Measurements from ENCODE around the gene GFER. TPM values are rescaled to one million over a fixed set of nuclear protein-coding genes. Genes with fewer than 3 reads are reported as not detected.
A peak's percentile ranks its signal among the peaks of the same experiment; 100 is the strongest.

GFER gene
- total and polyA plus RNA-seq, 10 of the 15 experiments (the other 5 are each of a cell fraction or from before 2014, with no cell fraction given) = 2.4 to 57.7 (median 31.3) TPM

DNA sequence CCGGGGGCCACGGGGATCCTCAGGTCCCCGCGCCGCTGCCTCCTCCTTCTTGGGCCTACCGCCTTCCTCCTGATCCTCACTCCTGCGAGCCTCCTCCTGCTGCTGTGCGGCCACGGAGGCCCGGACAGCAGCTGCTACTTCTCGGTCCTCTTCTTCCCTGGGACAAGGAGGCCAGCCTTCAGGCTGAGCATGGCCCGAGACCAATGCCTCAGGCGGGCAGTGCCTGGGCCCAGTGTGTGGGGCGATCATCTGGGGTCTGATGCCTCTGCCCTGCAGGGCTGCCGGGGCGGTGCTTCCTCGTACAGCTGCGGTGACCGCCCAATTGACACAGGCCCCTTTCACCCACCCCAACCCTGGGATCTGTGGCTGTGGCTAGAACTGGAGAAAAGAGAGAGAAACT, 17.0 kb downstream of the GFER start (continued):
- TF ChIP-seq, protein P1, sequence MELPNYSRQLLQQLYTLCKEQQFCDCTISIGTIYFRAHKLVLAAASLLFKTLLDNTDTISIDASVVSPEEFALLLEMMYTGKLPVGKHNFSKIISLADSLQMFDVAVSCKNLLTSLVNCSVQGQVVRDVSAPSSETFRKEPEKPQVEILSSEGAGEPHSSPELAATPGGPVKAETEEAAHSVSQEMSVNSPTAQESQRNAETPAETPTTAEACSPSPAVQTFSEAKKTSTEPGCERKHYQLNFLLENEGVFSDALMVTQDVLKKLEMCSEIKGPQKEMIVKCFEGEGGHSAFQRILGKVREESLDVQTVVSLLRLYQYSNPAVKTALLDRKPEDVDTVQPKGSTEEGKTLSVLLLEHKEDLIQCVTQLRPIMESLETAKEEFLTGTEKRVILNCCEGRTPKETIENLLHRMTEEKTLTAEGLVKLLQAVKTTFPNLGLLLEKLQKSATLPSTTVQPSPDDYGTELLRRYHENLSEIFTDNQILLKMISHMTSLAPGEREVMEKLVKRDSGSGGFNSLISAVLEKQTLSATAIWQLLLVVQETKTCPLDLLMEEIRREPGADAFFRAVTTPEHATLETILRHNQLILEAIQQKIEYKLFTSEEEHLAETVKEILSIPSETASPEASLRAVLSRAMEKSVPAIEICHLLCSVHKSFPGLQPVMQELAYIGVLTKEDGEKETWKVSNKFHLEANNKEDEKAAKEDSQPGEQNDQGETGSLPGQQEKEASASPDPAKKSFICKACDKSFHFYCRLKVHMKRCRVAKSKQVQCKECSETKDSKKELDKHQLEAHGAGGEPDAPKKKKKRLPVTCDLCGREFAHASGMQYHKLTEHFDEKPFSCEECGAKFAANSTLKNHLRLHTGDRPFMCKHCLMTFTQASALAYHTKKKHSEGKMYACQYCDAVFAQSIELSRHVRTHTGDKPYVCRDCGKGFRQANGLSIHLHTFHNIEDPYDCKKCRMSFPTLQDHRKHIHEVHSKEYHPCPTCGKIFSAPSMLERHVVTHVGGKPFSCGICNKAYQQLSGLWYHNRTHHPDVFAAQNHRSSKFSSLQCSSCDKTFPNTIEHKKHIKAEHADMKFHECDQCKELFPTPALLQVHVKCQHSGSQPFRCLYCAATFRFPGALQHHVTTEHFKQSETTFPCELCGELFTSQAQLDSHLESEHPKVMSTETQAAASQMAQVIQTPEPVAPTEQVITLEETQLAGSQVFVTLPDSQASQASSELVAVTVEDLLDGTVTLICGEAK (IDR thresholded peaks at IDR 0.05; ENCODE audit: borderline replicate concordance) = no peak

GRCh38 chr16:2001456-2002355, 17.7 kb downstream of the GFER start:
- Histone ChIP-seq H3K27ac (ENCODE audit: control insufficient read depth, insufficient read depth) (no peak overlapping the region), H3K4me3 (no peak overlapping the region), H3K4me1 (ENCODE audit: control insufficient read depth, insufficient read depth, low read length) (peaks cover 8% of the 10 kb centered on the region), H3K79me2 (ENCODE audit: control insufficient read depth, insufficient read depth, low read length) (peaks cover 28% of the 10 kb centered on the region), H3K27me3 (replicated peaks in 1 of 2; ENCODE audit: control insufficient read depth in 2 of 2, insufficient read depth in 2 of 2, low read length in 1 of 2) (no peaks in the 10 kb centered on the region), H3K9ac (ENCODE audit: control insufficient read depth, insufficient read depth, low read length) (no peak overlapping the region), H2AFZ (ENCODE audit: control insufficient read depth, low read depth, low read length) (no peak overlapping the region), H3K4me2 (ENCODE audit: control insufficient read depth, insufficient read depth) (no peak overlapping the region), H4K20me1 (ENCODE audit: control insufficient read depth, insufficient read depth) (peaks cover 6% of the 10 kb centered on the region), H3K36me3 (ENCODE audit: control insufficient read depth in 2 of 2, insufficient read depth in 2 of 2, low read length in 1 of 2) (peaks cover 3 to 50% of the 10 kb centered on the region in 2 experiments), H3K9me3 (replicated peaks; ENCODE audit: control insufficient read depth, insufficient read depth, low read length) (no peaks in the 10 kb centered on the region)
- in situ Hi-C loops (cut with MboI) (no loop called here), intact Hi-C loops (cut with micrococcal nuclease; ENCODE audit: unreplicated experiment) (no loop called here)
- ChIA-PET CTCF (interaction anchor here (0.7 to 4.3 kb wide), 5 partner anchors 8 to 198 kb away, joined by 3 to 54 read pairs (median 4); no protein-coding TSS in a partner anchor), SMC1A (ENCODE audit: uncharacterized antibody, unreplicated experiment) (no interaction called here), RAD21 (ENCODE audit: unreplicated experiment) (interaction anchor here (0.6 to 2.5 kb wide), 3 partner anchors 11 to 138 kb away, joined by 3 to 14 read pairs (median 4); no protein-coding TSS in a partner anchor), POLR2A (no interaction called here)
- no peak for FAIRE-seq
- 97% methylated on average over 53 of the region's 53 CpGs for WGBS (ENCODE audit: insufficient coverage, insufficient replicate concordance, low lambda C conversion rate, missing lambda C conversion rate)
- ATAC-seq = no peak
- DNase-seq (ENCODE audit: low read depth, low spot score) = no peak
- no TSS peak for BruUV-seq (replicated peaks)
- no peak for TF ChIP-seq CHD1 (IDR thresholded peaks at IDR 0.05; ENCODE audit: low read depth, low read length)
- TF ChIP-seq IRF4 (IDR thresholded peaks at IDR 0.05; ENCODE audit: low read depth, low read length) = no peak
- TF ChIP-seq POLR2A (IDR thresholded peaks at IDR 0.05; ENCODE audit: low read depth, low read length) = peak; percentile 26
- TF ChIP-seq WRNIP1 (IDR thresholded peaks at IDR 0.05; ENCODE audit: borderline replicate concordance, low read depth, low read length) = no peak
